ENCODE data around the gene MAL. TPM values are rescaled to one million over a fixed set of nuclear protein-coding genes. Genes with fewer than 3 reads are reported as not detected.

MAL gene
- total RNA-seq, 1 experiment from 2014 or later = not detected

DNA sequence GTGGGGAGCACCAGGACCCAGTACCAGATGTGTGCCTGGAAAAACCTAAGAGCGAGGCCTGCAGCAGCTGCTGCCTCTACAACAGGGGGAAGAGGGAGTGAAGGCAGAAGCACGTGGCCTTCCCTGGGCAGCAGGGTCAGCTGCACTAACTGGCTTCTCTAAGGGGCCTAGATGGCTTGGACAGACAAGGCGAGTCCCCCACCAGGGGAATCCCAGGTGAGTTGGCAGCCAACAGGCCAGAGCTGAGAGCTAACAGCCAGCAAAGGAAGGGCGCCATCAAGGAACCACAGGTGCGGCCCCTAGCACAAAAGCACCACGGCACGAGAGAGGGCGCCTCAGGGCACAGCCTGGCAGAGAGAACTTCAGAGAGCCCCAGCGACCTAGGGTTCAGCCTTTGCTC lies 19.8 kb upstream of the MAL start:
- POLR2A ChIA-PET = no interaction called here
- TF ChIP-seq, protein P1, sequence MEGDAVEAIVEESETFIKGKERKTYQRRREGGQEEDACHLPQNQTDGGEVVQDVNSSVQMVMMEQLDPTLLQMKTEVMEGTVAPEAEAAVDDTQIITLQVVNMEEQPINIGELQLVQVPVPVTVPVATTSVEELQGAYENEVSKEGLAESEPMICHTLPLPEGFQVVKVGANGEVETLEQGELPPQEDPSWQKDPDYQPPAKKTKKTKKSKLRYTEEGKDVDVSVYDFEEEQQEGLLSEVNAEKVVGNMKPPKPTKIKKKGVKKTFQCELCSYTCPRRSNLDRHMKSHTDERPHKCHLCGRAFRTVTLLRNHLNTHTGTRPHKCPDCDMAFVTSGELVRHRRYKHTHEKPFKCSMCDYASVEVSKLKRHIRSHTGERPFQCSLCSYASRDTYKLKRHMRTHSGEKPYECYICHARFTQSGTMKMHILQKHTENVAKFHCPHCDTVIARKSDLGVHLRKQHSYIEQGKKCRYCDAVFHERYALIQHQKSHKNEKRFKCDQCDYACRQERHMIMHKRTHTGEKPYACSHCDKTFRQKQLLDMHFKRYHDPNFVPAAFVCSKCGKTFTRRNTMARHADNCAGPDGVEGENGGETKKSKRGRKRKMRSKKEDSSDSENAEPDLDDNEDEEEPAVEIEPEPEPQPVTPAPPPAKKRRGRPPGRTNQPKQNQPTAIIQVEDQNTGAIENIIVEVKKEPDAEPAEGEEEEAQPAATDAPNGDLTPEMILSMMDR (IDR thresholded peaks at IDR 0.05; ENCODE audit: unreplicated experiment) = no peak
- no peaks in the 10 kb centered on the region for H3K36me3 Mint-ChIP-seq (ENCODE audit: insufficient read depth, unreplicated experiment)
- H3K9me3 Mint-ChIP-seq (ENCODE audit: unreplicated experiment) = no peaks in the 10 kb centered on the region
- CTCF ChIA-PET = interaction anchor here (1.0 kb wide), 1 partner anchor 20 kb away, joined by 4 read pairs; no protein-coding TSS in a partner anchor
- H3K4me1 Mint-ChIP-seq (ENCODE audit: insufficient read depth, unreplicated experiment) = peaks cover 4% of the 10 kb centered on the region
- no peak overlapping the region for H3K27ac Mint-ChIP-seq (ENCODE audit: low read depth, unreplicated experiment)
- no peak overlapping the region for H3K4me3 Mint-ChIP-seq (ENCODE audit: unreplicated experiment)
- no peak for DNase-seq (ENCODE audit: unreplicated experiment)
- BruUV-seq (replicated peaks) = no TSS peak
- intact Hi-C loops (cut with micrococcal nuclease) = no loop called here
- H3K27me3 Mint-ChIP-seq (ENCODE audit: insufficient read depth, unreplicated experiment) = peaks cover 23% of the 10 kb centered on the region

DNA sequence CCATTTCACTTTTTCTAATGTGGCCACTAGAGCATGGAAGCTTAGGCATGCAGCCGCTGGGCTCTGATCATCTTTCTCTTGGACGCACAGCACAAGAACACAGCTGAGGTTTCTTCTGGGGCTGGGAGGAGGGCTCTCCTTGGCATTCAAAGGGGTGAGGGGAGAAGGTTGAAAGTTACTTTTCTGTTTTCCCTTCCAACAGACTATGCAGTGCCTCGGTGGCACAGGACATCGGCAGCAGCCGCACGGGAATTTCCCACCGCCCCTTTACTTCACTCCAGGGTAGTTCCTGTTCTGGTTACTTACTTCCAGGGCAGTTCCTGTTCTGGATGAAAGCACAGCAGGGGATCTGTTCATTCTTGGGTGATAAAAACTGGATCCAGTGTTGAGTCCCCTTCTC lies 18.9 kb upstream of the MAL start:
- H3K9me3 Mint-ChIP-seq (ENCODE audit: unreplicated experiment) = no peaks in the 10 kb centered on the region

DNA sequence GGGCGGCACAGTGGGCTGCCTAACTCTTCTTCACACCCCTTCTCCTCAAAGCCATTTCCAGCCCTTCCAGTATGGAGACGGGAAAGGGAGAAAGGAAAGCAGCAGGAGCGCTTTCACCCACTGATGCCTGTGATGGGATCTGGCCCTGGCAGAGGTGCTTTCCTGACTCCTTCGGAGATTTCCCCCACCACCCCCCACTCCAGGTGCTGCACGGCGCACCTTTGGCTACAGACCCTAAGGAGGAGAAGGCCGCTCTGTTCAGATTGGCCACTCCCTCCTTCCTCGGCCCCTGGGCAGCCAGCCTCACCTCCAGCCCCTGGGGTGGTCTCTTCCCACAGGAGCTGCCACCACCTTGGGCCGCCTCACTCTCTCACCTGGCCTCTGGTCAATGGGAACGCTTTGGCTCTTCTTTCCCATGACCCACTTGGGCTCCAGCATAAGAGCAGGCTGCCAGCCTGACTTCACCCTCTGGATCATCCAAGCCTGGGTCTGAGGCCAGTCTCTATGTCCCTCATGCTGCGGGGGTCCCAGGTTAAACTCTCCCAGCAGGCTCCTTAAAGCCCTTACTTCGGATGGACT lies 18.4 kb upstream of the MAL start:
- DNase-seq (ENCODE audit: unreplicated experiment) = no peak
- no TSS peak for BruUV-seq (replicated peaks)
- no peaks in the 10 kb centered on the region for H3K36me3 Mint-ChIP-seq (ENCODE audit: insufficient read depth, unreplicated experiment)
- TF ChIP-seq, protein P1 (IDR thresholded peaks at IDR 0.05; ENCODE audit: unreplicated experiment) = no peak
- H3K27me3 Mint-ChIP-seq (ENCODE audit: insufficient read depth, unreplicated experiment) = peaks cover 23% of the 10 kb centered on the region
- H3K4me3 Mint-ChIP-seq (ENCODE audit: unreplicated experiment) = no peak overlapping the region
- no peaks in the 10 kb centered on the region for H3K9me3 Mint-ChIP-seq (ENCODE audit: unreplicated experiment)
- H3K27ac Mint-ChIP-seq (ENCODE audit: low read depth, unreplicated experiment) = no peak overlapping the region
- intact Hi-C loops (cut with micrococcal nuclease) = no loop called here
- ChIA-PET CTCF (interaction anchor here (0.9 to 1.1 kb wide), 2 partner anchors 15 to 17 kb away, joined by 3 to 5 read pairs; no protein-coding TSS in a partner anchor), POLR2A (interaction anchor here (0.7 kb wide), 1 partner anchor 12 kb away, joined by 4 read pairs; no protein-coding TSS in a partner anchor)
- H3K4me1 Mint-ChIP-seq (ENCODE audit: insufficient read depth, unreplicated experiment) = peaks cover 4% of the 10 kb centered on the region

More for the DNA sequence above, 18.9 kb upstream of the MAL start:
- intact Hi-C loops (cut with micrococcal nuclease) = no loop called here
- POLR2A ChIA-PET = no interaction called here
- Mint-ChIP-seq H3K4me3 (ENCODE audit: unreplicated experiment) (no peak overlapping the region), H3K27me3 (ENCODE audit: insufficient read depth, unreplicated experiment) (peaks cover 23% of the 10 kb centered on the region), H3K36me3 (ENCODE audit: insufficient read depth, unreplicated experiment) (no peaks in the 10 kb centered on the region), H3K4me1 (ENCODE audit: insufficient read depth, unreplicated experiment) (peaks cover 4% of the 10 kb centered on the region), H3K27ac (ENCODE audit: low read depth, unreplicated experiment) (no peak overlapping the region)
- no TSS peak for BruUV-seq (replicated peaks)
- CTCF ChIA-PET = interaction anchor here (0.6 kb wide), 1 partner anchor 184 kb away, joined by 3 read pairs; no protein-coding TSS in a partner anchor
- no peak for DNase-seq (ENCODE audit: unreplicated experiment)
- TF ChIP-seq, protein P1 (IDR thresholded peaks at IDR 0.05; ENCODE audit: unreplicated experiment) = no peak

DNA sequence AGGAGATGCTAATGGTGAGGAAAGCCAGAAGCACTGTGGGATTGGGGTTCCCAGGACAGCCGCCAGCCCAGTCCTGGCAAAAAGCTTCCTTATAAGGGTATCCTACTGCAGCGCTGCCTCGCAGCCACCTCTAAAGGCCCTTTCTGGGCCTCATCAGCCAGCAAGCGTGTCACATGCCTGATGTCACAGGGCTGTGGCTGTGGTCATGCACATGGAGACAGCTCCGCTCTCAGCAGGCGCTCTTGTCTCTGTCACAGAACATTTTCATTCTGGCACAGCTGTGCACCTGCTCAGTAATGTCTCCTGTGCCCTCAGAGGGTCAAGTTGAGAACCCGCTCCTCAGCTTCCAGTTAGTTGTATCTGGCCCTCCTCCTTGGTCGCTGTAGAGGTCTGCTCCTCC lies 17.7 kb upstream of the MAL start:
- POLR2A ChIA-PET = interaction anchor here (0.7 kb wide), 1 partner anchor 12 kb away, joined by 4 read pairs; no protein-coding TSS in a partner anchor
- Mint-ChIP-seq H3K4me3 (ENCODE audit: unreplicated experiment) (no peak overlapping the region), H3K36me3 (ENCODE audit: insufficient read depth, unreplicated experiment) (no peaks in the 10 kb centered on the region), H3K4me1 (ENCODE audit: insufficient read depth, unreplicated experiment) (peaks cover 4% of the 10 kb centered on the region), H3K27me3 (ENCODE audit: insufficient read depth, unreplicated experiment) (peaks cover 23% of the 10 kb centered on the region), H3K9me3 (ENCODE audit: unreplicated experiment) (no peaks in the 10 kb centered on the region), H3K27ac (ENCODE audit: low read depth, unreplicated experiment) (no peak overlapping the region)
- no peak for DNase-seq (ENCODE audit: unreplicated experiment)
- TF ChIP-seq, protein P1 (IDR thresholded peaks at IDR 0.05; ENCODE audit: unreplicated experiment) = no peak
- BruUV-seq (replicated peaks) = no TSS peak
- CTCF ChIA-PET = interaction anchor here (0.7 to 1.3 kb wide), 4 partner anchors 15 to 157 kb away, joined by 3 to 6 read pairs (median 4); no protein-coding TSS in a partner anchor
- intact Hi-C loops (cut with micrococcal nuclease) = no loop called here

All from MCF 10A (cell line).